ENCODE data around the gene FAM118A.
"Not testable (repeated sequence)": the region's sequence is repeated elsewhere in the genome, so short reads cannot be mapped to it uniquely, and the experiment has no call there.

Gene FAM118A

DNA sequence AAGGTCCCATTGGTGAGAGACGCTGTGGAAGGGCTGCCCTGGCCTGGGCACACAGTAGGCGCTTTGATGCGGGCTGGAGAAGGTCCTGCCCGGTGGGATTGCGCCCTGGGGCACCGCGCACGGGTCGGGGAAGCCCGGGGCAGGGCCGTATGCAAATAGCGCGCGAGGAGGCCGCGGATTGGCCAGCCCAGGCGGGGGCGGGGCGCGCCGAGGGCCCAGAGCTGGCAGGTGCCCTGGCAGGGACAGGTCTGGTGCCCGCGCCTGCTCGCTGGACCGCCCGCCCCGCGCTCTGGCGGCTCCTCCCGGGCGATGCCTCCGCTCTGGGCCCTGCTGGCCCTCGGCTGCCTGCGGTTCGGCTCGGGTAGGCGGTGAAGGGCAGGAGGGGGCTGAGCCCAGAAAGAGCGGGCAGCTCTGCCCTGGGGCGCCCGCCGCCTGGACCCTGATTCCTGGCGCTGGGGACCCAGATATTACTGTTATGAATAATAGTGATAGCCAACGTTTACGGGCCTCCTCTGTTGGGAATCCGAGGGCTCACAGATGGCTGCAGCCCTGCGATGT lies 24.9 kb upstream of the FAM118A start, which contains the start of gene UPK3A:
Gene UPK3A (plus strand): TSS at position 245 of the 558 bp plus-strand sequence. CDS start 65 bp downstream, at position 310.
- no peak for DNase-seq

DNA sequence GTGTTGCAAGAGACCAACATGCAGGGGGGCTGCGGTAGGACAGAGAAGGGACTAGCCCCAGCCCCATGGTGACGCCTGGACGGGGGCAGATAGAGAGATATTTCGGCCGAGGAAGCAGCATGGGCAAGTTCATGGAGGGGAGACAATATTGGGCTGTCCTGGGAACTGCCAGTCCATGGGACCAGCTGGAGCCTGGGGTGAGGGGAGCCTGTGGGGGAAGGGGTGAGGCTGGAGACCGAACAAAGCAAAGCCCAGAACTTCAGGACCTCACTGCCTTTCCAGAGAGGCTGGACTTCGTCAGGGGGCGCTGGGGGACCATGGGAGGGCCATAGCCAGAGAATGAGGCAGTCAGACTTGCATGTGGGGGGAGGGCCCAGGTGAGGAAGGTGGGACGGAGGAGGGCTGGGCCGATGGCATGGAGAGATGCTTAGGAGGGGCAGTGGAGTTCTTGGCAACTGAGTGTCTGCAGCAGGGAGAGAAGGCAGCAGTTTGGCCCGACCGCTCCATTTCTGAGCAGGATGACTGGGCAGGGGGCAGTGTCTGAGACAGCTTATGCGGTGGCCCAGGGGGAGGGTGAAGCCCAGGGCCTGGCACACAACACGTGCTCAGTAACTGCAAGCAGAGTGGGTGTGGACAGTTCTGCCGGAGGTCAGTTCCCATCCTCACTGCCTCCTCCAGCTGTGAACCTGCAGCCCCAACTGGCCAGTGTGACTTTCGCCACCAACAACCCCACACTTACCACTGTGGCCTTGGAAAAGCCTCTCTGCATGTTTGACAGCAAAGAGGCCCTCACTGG lies 24.3 kb upstream of the FAM118A start:
- DNase-seq: no peak

DNA sequence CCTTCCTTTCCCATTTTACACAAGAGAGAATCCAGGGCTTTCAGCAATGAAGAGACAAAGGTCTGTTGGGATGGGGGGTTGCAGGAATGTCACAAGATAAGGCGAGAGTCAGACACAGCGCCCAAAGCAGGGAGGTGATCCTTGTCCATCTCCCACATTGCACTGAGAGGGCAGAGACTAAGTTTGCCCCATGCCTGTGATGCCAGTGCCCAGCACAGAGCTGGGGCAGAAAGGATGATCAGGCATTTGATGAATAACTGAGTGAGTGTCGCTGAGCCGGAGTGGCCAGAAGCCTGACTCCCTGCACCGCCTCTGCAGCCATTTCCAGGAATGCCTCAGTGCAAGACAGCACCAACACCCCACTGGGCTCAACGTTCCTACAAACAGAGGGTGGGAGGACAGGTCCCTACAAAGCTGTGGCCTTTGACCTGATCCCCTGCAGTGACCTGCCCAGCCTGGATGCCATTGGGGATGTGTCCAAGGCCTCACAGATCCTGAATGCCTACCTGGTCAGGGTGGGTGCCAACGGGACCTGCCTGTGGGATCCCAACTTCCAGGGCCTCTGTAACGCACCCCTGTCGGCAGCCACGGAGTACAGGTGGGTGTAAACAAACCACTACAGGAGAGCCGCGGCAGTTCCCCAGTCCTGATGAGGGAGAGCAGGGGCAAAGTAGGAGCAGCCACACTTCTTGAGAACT lies 22.7 kb upstream of the FAM118A start:
- no peak for DNase-seq

GRCh38 chr22:45290410-45290936 lies 19.3 kb upstream of the FAM118A start:
- no peak for DNase-seq

- no peak for DNase-seq
These were observed 18.4 kb upstream of the FAM118A start for GRCh38 chr22:45291061-45291930.

DNA sequence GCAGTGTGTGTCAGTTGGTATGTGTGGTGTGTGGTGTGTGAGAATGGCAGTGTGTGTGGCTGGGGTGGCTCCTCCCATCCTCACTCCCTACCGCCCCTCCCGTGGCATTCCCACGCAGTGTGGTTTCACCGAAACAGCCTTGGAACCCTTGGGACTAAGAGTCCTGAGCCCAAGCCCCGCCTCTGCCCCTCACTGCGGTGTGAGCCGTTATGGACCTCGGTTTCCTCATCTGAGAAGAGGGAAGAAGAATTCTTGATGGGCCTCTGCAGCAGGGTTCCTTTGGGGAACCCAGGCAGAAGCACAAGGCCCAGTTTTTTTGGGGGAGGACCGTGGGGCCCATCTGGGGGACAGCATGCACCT lies 17.8 kb upstream of the FAM118A start:
- no peak for DNase-seq

GRCh38 chr22:45292731-45293442 lies 16.8 kb upstream of the FAM118A start:
- no peak for DNase-seq

- DNase-seq: no peak
These were observed 15.7 kb upstream of the FAM118A start for GRCh38 chr22:45294030-45294429.

DNA sequence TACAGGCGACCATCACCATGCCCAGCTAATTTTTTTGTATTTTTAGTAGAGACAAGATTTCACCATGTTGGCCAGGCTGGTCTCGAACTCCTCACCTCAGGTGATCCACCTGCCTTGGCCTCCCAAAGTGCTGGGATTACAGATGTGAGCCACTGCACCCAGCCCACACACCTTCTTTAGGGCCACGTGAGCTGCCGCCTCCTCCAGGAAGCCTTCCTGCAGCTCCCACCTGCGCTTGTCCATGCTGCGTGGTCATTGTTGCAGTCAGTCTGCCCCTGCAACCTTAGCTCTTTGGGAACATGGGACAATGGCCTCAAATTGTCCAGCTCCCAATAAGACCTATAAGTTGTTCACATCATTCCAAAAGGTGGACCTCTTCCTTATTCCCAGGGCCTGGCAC lies 14.7 kb upstream of the FAM118A start:
- DNase-seq: not testable (repeated sequence)

DNA sequence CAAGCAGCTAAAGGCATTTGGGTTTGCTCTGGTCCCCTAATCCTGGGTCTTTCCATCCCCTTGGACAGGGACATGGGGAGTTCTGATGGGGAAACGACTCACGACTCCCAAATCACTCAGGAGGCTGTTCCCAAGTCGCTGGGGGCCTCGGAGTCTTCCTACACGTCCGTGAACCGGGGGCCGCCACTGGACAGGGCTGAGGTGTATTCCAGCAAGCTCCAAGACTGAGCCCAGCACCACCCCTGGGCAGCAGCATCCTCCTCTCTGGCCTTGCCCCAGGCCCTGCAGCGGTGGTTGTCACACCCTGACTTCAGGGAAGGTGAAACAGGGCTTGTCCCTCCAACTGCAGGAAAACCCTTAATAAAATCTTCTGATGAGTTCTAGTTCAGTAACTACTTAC lies 14.2 kb upstream of the FAM118A start:
- DNase-seq: no peak

- DNase-seq: no peak
These were observed 13.0 kb upstream of the FAM118A start for GRCh38 chr22:45296628-45297297.

DNA sequence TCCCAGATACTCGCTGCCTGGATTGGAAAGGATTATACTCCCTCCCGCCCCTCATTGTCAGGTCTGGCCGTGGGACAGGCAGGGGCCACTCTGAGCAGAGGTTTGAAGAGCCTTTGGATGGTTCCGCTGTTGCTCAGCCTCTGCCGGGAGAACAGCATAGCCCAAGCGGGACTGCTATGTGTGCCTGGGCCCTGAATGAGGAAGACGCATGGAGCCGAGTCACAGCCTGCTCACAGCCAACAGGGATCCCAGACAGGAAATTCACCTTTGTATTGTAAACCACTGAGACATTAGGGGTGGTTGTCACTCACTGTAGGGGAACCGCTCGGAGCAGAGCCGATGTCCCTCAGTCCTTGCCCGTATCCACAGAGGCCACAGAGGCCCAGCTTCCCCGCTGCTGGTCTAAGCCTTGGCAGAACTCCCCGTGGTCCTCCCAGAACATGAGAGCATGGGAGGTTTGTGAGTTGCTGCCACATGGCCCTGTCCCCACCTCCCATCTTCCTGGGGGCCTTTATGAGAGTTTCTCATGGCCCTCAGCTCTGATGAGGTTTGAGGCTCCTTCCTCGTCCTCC lies 10.7 kb upstream of the FAM118A start:
- no peak for DNase-seq

DNA sequence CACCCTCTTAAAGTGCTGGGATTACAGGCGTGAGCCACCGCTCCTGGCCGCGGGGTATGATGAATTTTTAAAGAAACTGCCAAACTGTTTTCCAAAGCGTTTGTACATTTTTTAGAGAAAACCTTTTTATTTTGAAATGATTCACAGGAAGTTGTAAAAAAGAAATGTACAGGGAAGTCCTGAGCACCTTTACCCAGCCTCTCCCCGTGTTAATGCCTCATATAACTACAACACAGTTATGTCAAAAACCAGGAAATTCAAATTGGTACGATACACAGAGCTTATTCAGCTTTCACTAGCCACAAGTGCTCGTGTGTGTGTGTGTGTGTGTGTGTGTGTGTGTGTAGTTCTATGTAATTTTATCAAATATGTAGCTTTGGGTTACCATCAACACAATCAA lies 7.0 kb upstream of the FAM118A start:
- DNase-seq: no peak

- no peak for DNase-seq
These were observed 6.6 kb upstream of the FAM118A start for GRCh38 chr22:45303181-45303580.

GRCh38 chr22:45304971-45305370 lies 4.8 kb upstream of the FAM118A start:
- no peak for DNase-seq

- DNase-seq: no peak
These were observed 4.2 kb upstream of the FAM118A start for GRCh38 chr22:45305456-45306075.

GRCh38 chr22:45306139-45306538 lies 3.6 kb upstream of the FAM118A start:
- no peak for DNase-seq

DNA sequence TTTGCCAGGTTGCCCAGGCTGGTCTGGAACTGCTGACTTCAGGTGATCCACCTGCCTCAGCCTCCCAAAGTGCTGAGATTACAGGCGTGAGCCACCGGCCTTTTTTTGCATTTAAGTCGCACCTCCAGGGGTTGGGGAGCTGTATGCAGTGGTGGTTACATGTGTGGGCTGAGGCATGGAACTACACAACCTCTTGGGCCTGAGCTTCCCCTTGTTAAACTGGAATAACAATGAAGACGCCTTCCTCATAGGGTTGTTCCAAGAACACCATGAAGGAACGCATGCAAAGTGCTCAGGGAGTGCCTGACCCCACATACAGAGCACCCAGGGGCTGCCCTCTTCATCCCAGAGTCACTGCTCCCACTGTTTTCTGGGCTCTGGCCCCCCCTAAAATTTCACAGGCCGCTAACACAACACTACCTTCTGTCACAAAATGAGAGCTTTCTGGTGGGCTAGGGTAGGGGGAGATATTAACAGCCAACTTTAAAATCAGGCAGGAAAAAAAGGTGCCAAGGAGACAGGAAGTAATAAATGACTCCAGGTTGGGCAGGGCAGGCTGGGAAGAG lies 1.3 kb upstream of the FAM118A start:
- DNase-seq: no peak

GRCh38 chr22:45308957-45309421 lies 745 bp upstream of the FAM118A start:
- no peak for DNase-seq

- DNase-seq: no peak
These were observed 720 bp downstream of the FAM118A start for GRCh38 chr22:45310331-45310976.
